Mesenchymal stem cell (in vitro differentiated cells and primary cell): ENCODE measurements around the gene C19orf73.
A peak's percentile ranks its signal among the peaks of the same experiment; 100 is the strongest.

ENCODE experiments used
- DNase-seq: peaks from one replicate; pipeline ENCODE4 v3.0.0-alpha.2; 2013
- H2AFZ ChIP-seq: one replicate; pipeline ENCODE4 v1.6.1; 2013; ENCODE audit warnings: low read depth, mild to moderate bottlenecking, control low read depth, inconsistent platforms, low read length, moderate library complexity
- H2AK5ac ChIP-seq: 2 replicates; pipeline ENCODE4 v1.6.1; 2013; ENCODE audit warnings: low read length, moderate library complexity, mild to moderate bottlenecking, inconsistent platforms; ENCODE audit not compliant: severe bottlenecking
- H2BK120ac ChIP-seq: one replicate; pipeline ENCODE4 v1.6.1; 2013; ENCODE audit warnings: low read depth, mild to moderate bottlenecking, inconsistent platforms, low read length, moderate library complexity
- H2BK12ac ChIP-seq, 2 experiments: one replicate each; pipeline ENCODE4 v1.6.1; 2013; ENCODE audit warnings: inconsistent platforms in 2 of 2, low read length in 2 of 2, mild to moderate bottlenecking in 2 of 2, moderate library complexity in 2 of 2, control low read depth in 1 of 2
- H2BK15ac ChIP-seq: one replicate; pipeline ENCODE4 v1.6.1; 2013; ENCODE audit warnings: mild to moderate bottlenecking, low read depth, inconsistent platforms; ENCODE audit not compliant: poor library complexity, severe bottlenecking
- H2BK5ac ChIP-seq: 2 replicates; pipeline ENCODE4 v1.6.1; 2013; ENCODE audit warnings: low read depth, mild to moderate bottlenecking, low read length, control low read depth, inconsistent platforms; ENCODE audit not compliant: poor library complexity, severe bottlenecking
- H3K14ac ChIP-seq, 2 experiments: one replicate each; pipeline ENCODE4 v1.6.1; 2013; ENCODE audit warnings: inconsistent platforms in 2 of 2, low read length in 2 of 2, control low read depth in 1 of 2, mild to moderate bottlenecking in 1 of 2, moderate library complexity in 1 of 2
- H3K18ac ChIP-seq, 2 experiments: one replicate each; pipeline ENCODE4 v1.6.1; 2013; ENCODE audit warnings: inconsistent platforms in 2 of 2, low read length in 2 of 2, control low read depth in 1 of 2, low read depth in 1 of 2, mild to moderate bottlenecking in 1 of 2
- H3K23ac ChIP-seq, 2 experiments: one replicate each; pipeline ENCODE4 v1.6.1; 2013; ENCODE audit warnings: inconsistent platforms in 2 of 2, low read length in 2 of 2, mild to moderate bottlenecking in 2 of 2, moderate library complexity in 2 of 2, control low read depth in 1 of 2
- H3K27ac ChIP-seq: 2 replicates; pipeline ENCODE4 v1.5.1; 2013; ENCODE audit warnings: mild to moderate bottlenecking, moderate library complexity, low read length, control low read depth, inconsistent platforms; ENCODE audit not compliant: poor library complexity, severe bottlenecking
- H3K27me3 ChIP-seq, 2 experiments: 2 replicates each; pipeline versions ENCODE4 v1.6.1 to v1.7.0; 2013; ENCODE audit warnings: low read length in 2 of 2, mild to moderate bottlenecking in 2 of 2, moderate library complexity in 2 of 2, control low read depth in 1 of 2, inconsistent platforms in 1 of 2; ENCODE audit not compliant: control insufficient read depth in 1 of 2, insufficient read depth in 1 of 2
- H3K36me3 ChIP-seq, 2 experiments: 2 replicates each; pipeline versions ENCODE4 v1.6.1 to v1.7.0; 2013; ENCODE audit warnings: low read length in 2 of 2, control low read depth in 1 of 2, inconsistent platforms in 1 of 2, low read depth in 1 of 2, mild to moderate bottlenecking in 1 of 2; ENCODE audit not compliant: insufficient read depth in 2 of 2, control insufficient read depth in 1 of 2
- H3K4ac ChIP-seq, 2 experiments: one replicate each; pipeline ENCODE4 v1.6.1; 2013; ENCODE audit warnings: inconsistent platforms in 2 of 2, low read length in 2 of 2, mild to moderate bottlenecking in 2 of 2, moderate library complexity in 2 of 2, control low read depth in 1 of 2, low read depth in 1 of 2
- H3K4me1 ChIP-seq: 2 replicates; pipeline ENCODE4 v1.6.1; 2013; ENCODE audit warnings: low read depth, low read length, control low read depth; ENCODE audit not compliant: control insufficient read depth, insufficient read depth
- H3K4me2 ChIP-seq: 2 replicates; pipeline ENCODE4 v1.6.1; 2013; ENCODE audit warnings: low read length, mild to moderate bottlenecking, inconsistent platforms; ENCODE audit not compliant: poor library complexity, severe bottlenecking
- H3K4me3 ChIP-seq, 2 experiments: 2 replicates each; pipeline versions ENCODE4 v1.5.1 to v1.7.0; 2013; ENCODE audit warnings: low read length in 2 of 2, mild to moderate bottlenecking in 2 of 2, control low read depth in 1 of 2, low read depth in 1 of 2; ENCODE audit not compliant: insufficient read depth in 1 of 2
- H3K79me1 ChIP-seq: replicated peaks from 2 replicates; pipeline ENCODE4 v1.6.1; 2013; ENCODE audit warnings: mild to moderate bottlenecking, control low read depth, low read length, inconsistent platforms; ENCODE audit not compliant: poor library complexity, severe bottlenecking
- H3K9ac ChIP-seq: 2 replicates; pipeline ENCODE4 v1.7.0; 2013; ENCODE audit warnings: mild to moderate bottlenecking, low read length, moderate library complexity
- H3K9me3 ChIP-seq: 2 replicates; pipeline ENCODE4 v1.7.0; 2013; ENCODE audit warnings: mild to moderate bottlenecking, low read length; ENCODE audit not compliant: control insufficient read depth
- H4K8ac ChIP-seq: one replicate; pipeline ENCODE4 v1.6.1; 2013; ENCODE audit warnings: inconsistent platforms, mild to moderate bottlenecking, low read length, moderate library complexity
- H4K91ac ChIP-seq: one replicate; pipeline ENCODE4 v1.6.1; 2013; ENCODE audit warnings: mild to moderate bottlenecking, low read length, inconsistent platforms
- WGBS: methylation state at CpG from one replicate; pipeline ENCODE4 v1.1.7; 2013; ENCODE audit warnings: mixed read lengths; 5-methylcytosine and 5-hydroxymethylcytosine counted together

Gene C19orf73

GRCh38 chr19:49155820-49156346 lies 36.9 kb upstream of the C19orf73 start:
- DNase-seq = no peak
- WGBS = 18% methylated on average over 4 of the region's 4 CpGs
- H2BK12ac ChIP-seq = peak overlapping the region in 1 of 2 experiments; percentile 40

GRCh38 chr19:49155005-49155819 lies 36.3 kb upstream of the C19orf73 start, which contains the start of gene HRC:
HRC (minus strand) TSS chr19:49155396; CDS start chr19:49155237, 159 bp downstream.
- no peak within 1 kb of the TSS for H4K8ac ChIP-seq
- DNase-seq = no peak
- no peak within 1 kb of the TSS for H2AK5ac ChIP-seq
- H3K9me3 ChIP-seq = no peaks in the 10 kb centered on the region
- no peak within 1 kb of the TSS for H3K27ac ChIP-seq
- H2BK15ac ChIP-seq = peak within 1 kb of the TSS; percentile 2
- no peak within 1 kb of the TSS for H2BK5ac ChIP-seq
- peaks cover 10 to 11% of the 10 kb centered on the region in 2 experiments for H3K27me3 ChIP-seq
- no peak within 1 kb of the TSS for H3K18ac ChIP-seq
- no peak within 1 kb of the TSS for H3K4me2 ChIP-seq
- H3K36me3 ChIP-seq = no peaks in the 10 kb centered on the region
- WGBS = 72% methylated on average over 19 of the region's 19 CpGs
- no peak within 1 kb of the TSS for H2BK120ac ChIP-seq
- H2AFZ ChIP-seq = no peak within 1 kb of the TSS
- no peak within 1 kb of the TSS for H3K14ac ChIP-seq
- H2BK12ac ChIP-seq = peak within 1 kb of the TSS in 1 of 2 experiments; percentile 40
- peaks cover 22% of the 10 kb centered on the region for H3K4me1 ChIP-seq
- H3K4ac ChIP-seq = no peak within 1 kb of the TSS
- H3K79me1 ChIP-seq = peaks cover 13% of the 10 kb centered on the region
- H3K4me3 ChIP-seq = no peak within 1 kb of the TSS
- H3K9ac ChIP-seq = no peak within 1 kb of the TSS
- H4K91ac ChIP-seq = no peak within 1 kb of the TSS
- no peak within 1 kb of the TSS for H3K23ac ChIP-seq

More at GRCh38 chr19:49155820-49156346, 36.9 kb upstream of the C19orf73 start:
- peaks cover 23% of the 10 kb centered on the region for H3K4me1 ChIP-seq
- peak overlapping the region; percentile 2 for H2BK15ac ChIP-seq
- no peak overlapping the region for H3K9ac ChIP-seq
- H4K8ac ChIP-seq = no peak overlapping the region
- H2BK5ac ChIP-seq = no peak overlapping the region
- H3K36me3 ChIP-seq = peaks cover 0 to 4% of the 10 kb centered on the region in 2 experiments
- no peak overlapping the region for H3K23ac ChIP-seq
- H3K79me1 ChIP-seq = peaks cover 15% of the 10 kb centered on the region
- no peak overlapping the region for H3K18ac ChIP-seq
- H2BK120ac ChIP-seq = no peak overlapping the region
- H2AK5ac ChIP-seq = no peak overlapping the region
- no peak overlapping the region for H3K4me3 ChIP-seq
- no peak overlapping the region for H3K4ac ChIP-seq
- H3K4me2 ChIP-seq = no peak overlapping the region
- H3K27ac ChIP-seq = no peak overlapping the region
- no peaks in the 10 kb centered on the region for H3K9me3 ChIP-seq
- no peak overlapping the region for H2AFZ ChIP-seq
- H4K91ac ChIP-seq = no peak overlapping the region
- peaks cover 10 to 11% of the 10 kb centered on the region in 2 experiments for H3K27me3 ChIP-seq
- H3K14ac ChIP-seq = no peak overlapping the region

GRCh38 chr19:49154279-49154678 lies 35.3 kb upstream of the C19orf73 start:
- Histone ChIP-seq H3K9ac (no peak overlapping the region), H3K18ac (no peak overlapping the region), H3K4me1 (peaks cover 28% of the 10 kb centered on the region), H2BK5ac (no peak overlapping the region), H2AFZ (no peak overlapping the region), H4K91ac (no peak overlapping the region), H3K4me2 (no peak overlapping the region), H2BK15ac (no peak overlapping the region), H2BK120ac (no peak overlapping the region), H3K4ac (no peak overlapping the region), H3K14ac (no peak overlapping the region), H3K23ac (no peak overlapping the region), H4K8ac (no peak overlapping the region), H3K4me3 (no peak overlapping the region), H3K9me3 (no peaks in the 10 kb centered on the region), H2AK5ac (no peak overlapping the region), H3K36me3 (no peaks in the 10 kb centered on the region), H3K27me3 (peaks cover 10 to 11% of the 10 kb centered on the region in 2 experiments), H2BK12ac (no peak overlapping the region), H3K27ac (no peak overlapping the region), H3K79me1 (peaks cover 7% of the 10 kb centered on the region)
- DNase-seq = no peak
- WGBS = 95% methylated on average over 6 of the region's 6 CpGs

GRCh38 chr19:49153167-49153809 lies 34.3 kb upstream of the C19orf73 start:
- DNase-seq = no peak

More at GRCh38 chr19:49153167-49153809, 34.3 kb upstream of the C19orf73 start:
- Histone ChIP-seq H2BK15ac (no peak overlapping the region), H3K4me2 (no peak overlapping the region), H3K9me3 (no peaks in the 10 kb centered on the region), H2BK12ac (no peak overlapping the region), H2BK5ac (no peak overlapping the region), H3K27me3 (peaks cover 15 to 16% of the 10 kb centered on the region in 2 experiments), H2BK120ac (no peak overlapping the region), H3K79me1 (peaks cover 6% of the 10 kb centered on the region), H3K36me3 (no peaks in the 10 kb centered on the region), H3K4me3 (no peak overlapping the region), H3K27ac (no peak overlapping the region), H4K91ac (no peak overlapping the region), H3K4ac (no peak overlapping the region), H2AFZ (no peak overlapping the region), H2AK5ac (no peak overlapping the region), H3K23ac (no peak overlapping the region), H3K14ac (no peak overlapping the region), H3K9ac (no peak overlapping the region), H3K4me1 (peaks cover 30% of the 10 kb centered on the region), H3K18ac (no peak overlapping the region), H4K8ac (no peak overlapping the region)
- 95% methylated on average over 10 of the region's 10 CpGs for WGBS
